Testis (tissue), 2 donors: Measurements from ENCODE around the gene HCFC1R1.

Experiments
- POLR2A ChIP-seq: fragments of 450-650 bp; IDR thresholded peaks from one replicate; pipeline ENCODE4 v1.6.1; 2017; ENCODE audit warnings: antibody characterized with exemption, mild to moderate bottlenecking, moderate library complexity
- TF ChIP-seq, protein P1 (sequence below), 3 experiments: fragments of 450-650 bp in 2 of 3; fragments of 200-600 bp in 1 of 3; sonication (generic) in 1 of 3; IDR thresholded peaks; one replicate each; pipeline ENCODE4 v1.5.1; 2016 to 2019; ENCODE audit warnings: antibody characterized with exemption in 3 of 3, mild to moderate bottlenecking in 2 of 3, moderate library complexity in 1 of 3

DNA sequence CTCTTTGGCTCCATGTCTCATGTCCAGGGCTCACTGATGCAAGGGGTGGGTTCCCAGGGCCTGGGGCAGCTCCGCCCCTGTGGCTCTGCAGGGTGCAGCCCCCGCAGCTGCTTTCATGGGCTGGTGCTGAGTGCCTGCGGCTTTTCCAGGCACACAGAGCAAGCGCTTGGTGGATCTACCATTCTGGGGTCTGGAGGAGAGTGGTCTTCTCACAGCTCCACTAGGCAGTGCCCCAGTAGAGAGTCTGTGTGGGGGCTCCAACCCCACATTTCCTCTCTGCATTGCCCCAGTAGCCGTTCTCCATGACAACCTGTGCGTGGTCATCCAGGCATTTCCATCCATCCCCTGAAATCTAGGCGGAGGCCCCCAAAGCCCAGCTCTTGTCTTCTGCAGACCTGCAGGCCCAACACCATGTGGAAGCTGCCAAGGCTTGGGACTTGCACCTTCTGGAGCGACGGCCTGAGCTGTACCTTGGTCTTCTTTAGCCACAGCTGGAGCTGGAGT is 46.9 kb upstream of the HCFC1R1 start:
- TF ChIP-seq, protein P1, sequence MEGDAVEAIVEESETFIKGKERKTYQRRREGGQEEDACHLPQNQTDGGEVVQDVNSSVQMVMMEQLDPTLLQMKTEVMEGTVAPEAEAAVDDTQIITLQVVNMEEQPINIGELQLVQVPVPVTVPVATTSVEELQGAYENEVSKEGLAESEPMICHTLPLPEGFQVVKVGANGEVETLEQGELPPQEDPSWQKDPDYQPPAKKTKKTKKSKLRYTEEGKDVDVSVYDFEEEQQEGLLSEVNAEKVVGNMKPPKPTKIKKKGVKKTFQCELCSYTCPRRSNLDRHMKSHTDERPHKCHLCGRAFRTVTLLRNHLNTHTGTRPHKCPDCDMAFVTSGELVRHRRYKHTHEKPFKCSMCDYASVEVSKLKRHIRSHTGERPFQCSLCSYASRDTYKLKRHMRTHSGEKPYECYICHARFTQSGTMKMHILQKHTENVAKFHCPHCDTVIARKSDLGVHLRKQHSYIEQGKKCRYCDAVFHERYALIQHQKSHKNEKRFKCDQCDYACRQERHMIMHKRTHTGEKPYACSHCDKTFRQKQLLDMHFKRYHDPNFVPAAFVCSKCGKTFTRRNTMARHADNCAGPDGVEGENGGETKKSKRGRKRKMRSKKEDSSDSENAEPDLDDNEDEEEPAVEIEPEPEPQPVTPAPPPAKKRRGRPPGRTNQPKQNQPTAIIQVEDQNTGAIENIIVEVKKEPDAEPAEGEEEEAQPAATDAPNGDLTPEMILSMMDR (IDR thresholded peaks at IDR 0.05), result no peak
- TF ChIP-seq POLR2A, result no peak
